G401 (cell line): ENCODE results near the gene WNT7B. TPM values are rescaled to one million over a fixed set of nuclear protein-coding genes. Genes with fewer than 3 reads are reported as not detected.

ENCODE experiments used
- DNase-seq: peaks from one replicate; pipeline ENCODE4 v3.0.0-alpha.2; 2015; ENCODE audit warnings: low spot score
- in situ Hi-C: cut with HindIII; loops from 2 replicates; pipeline ENCODE4 v1.10.0; 2016; ENCODE audit warnings: low sequenced_read_pairs, mixed read lengths
- total RNA-seq: library from RNA; depleted of rRNA; stranded (reverse); fragments of >200 nt; shearing (Covaris generic); gene quantifications from 2 replicates; pipeline ENCODE4 v1.2.3, GENCODE V29; 2014

Gene WNT7B
- total RNA-seq, 1 experiment from 2014 or later = not detected

- DNase-seq = no peak
- in situ Hi-C loops = no loop called here
These were observed 21.8 kb upstream of the WNT7B start for GRCh38 chr22:45998638-45999378.

- peak; percentile 91 for DNase-seq
- in situ Hi-C loops = no loop called here
These were observed 21.0 kb upstream of the WNT7B start for GRCh38 chr22:45997777-45998637.

GRCh38 chr22:45997077-45997776 lies 20.3 kb upstream of the WNT7B start:
- in situ Hi-C loops = no loop called here
- DNase-seq = no peak

GRCh38 chr22:45996241-45997076 lies 19.5 kb upstream of the WNT7B start:
- no peak for DNase-seq
- in situ Hi-C loops = no loop called here

GRCh38 chr22:45995405-45996101 lies 18.6 kb upstream of the WNT7B start:
- no peak for DNase-seq
- in situ Hi-C loops = no loop called here

GRCh38 chr22:45994491-45995404 lies 17.8 kb upstream of the WNT7B start:
- in situ Hi-C loops = no loop called here
- DNase-seq = peak; percentile 77

- in situ Hi-C loops = no loop called here
These were observed 16.9 kb upstream of the WNT7B start for GRCh38 chr22:45993841-45994240.

GRCh38 chr22:45993143-45993692 lies 16.3 kb upstream of the WNT7B start:
- in situ Hi-C loops = no loop called here
- DNase-seq = no peak

More at GRCh38 chr22:45993841-45994240, 16.9 kb upstream of the WNT7B start:
- no peak for DNase-seq

GRCh38 chr22:45992737-45993136 lies 15.8 kb upstream of the WNT7B start:
- in situ Hi-C loops = no loop called here
- DNase-seq = no peak

- in situ Hi-C loops = no loop called here
- no peak for DNase-seq
These were observed 14.1 kb upstream of the WNT7B start for GRCh38 chr22:45991098-45991497.

GRCh38 chr22:45987136-45987861 lies 10.3 kb upstream of the WNT7B start:
- DNase-seq = no peak
- in situ Hi-C loops = no loop called here

- no peak for DNase-seq
- in situ Hi-C loops = no loop called here
These were observed 7.5 kb upstream of the WNT7B start for GRCh38 chr22:45984316-45984916.

GRCh38 chr22:45983797-45984196 lies 6.8 kb upstream of the WNT7B start:
- no peak for DNase-seq
- in situ Hi-C loops = no loop called here

GRCh38 chr22:45980761-45981160 lies 3.8 kb upstream of the WNT7B start:
- DNase-seq = no peak
- in situ Hi-C loops = no loop called here

GRCh38 chr22:45980268-45980570 lies 3.3 kb upstream of the WNT7B start:
- in situ Hi-C loops = no loop called here
- DNase-seq = no peak

GRCh38 chr22:45978275-45978713 lies 1.3 kb upstream of the WNT7B start:
- no peak for DNase-seq
- in situ Hi-C loops = no loop called here
